Activated CD4-positive, CD25-positive, alpha-beta regulatory T cell treated with anti-CD3 and anti-CD28 coated beads, Interleukin-2, amount 50 U/mL, for 24 hours (primary cell): Measurements from ENCODE around the gene WWC1.

Source experiments
- ATAC-seq, 2 donors: fragments of 150-1000 bp; cut with Tn5 transposase; one replicate each; pipeline ENCODE4 v1.10.0; 2021; ENCODE audit warnings: mild to moderate bottlenecking in 1 of 2, moderate library complexity in 1 of 2

The WWC1 gene

DNA sequence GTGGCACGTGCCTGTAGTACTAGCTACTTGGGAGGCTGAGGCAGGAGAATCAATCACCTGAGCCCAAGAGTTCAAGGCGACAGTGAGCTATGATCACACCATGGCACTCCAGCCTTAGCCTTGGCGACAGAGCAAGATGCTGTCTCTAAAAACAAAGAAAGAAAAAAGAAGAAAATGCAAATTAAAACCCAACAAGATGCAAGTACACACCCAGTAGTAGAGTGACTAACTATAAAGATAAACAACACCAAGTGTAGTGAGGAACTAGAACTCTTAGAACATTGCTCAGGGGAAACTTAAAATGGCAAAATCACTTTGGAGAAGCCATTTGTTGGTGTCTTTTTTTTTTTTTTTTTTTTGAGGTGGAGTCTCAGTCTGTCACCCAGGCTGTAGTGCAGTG lies 160.1 kb downstream of the WWC1 start:
- ATAC-seq: no peak

DNA sequence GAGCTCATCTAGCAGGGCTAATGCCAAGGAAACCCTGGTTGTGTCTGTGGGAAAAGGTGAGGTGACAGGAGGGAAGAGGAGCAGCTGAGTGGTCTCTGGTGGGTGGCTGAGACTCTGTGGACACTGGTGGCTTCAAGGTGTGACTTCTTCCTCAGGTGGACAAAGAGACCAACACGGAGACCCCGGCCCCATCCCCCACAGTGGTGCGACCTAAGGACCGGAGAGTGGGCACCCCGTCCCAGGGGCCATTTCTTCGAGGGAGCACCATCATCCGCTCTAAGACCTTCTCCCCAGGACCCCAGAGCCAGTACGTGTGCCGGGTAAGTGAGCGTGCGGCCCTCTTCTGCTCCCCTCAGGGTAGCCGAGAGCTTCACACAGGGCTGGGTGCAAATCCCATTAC lies 163.8 kb downstream of the WWC1 start:
- ATAC-seq: no peak

DNA sequence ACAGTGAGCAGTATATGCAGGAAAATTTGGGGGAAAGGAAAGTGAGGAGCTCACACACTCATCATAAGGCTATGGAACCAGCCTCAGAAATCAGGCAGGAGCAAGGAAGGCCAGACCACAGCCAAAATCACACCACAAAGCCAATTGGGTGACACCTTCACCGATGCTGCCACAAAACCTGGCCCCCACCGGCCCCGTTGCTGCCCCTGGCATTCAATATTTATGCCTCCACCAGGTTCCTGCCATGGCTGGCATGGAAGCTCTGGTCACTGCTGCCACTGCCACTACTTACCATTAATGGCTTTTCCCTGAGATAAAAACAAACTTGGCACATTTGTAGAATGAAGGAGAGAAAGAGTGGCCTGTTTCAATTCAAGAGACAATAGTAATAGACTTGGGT lies 166.1 kb downstream of the WWC1 start:
- ATAC-seq: no peak

DNA sequence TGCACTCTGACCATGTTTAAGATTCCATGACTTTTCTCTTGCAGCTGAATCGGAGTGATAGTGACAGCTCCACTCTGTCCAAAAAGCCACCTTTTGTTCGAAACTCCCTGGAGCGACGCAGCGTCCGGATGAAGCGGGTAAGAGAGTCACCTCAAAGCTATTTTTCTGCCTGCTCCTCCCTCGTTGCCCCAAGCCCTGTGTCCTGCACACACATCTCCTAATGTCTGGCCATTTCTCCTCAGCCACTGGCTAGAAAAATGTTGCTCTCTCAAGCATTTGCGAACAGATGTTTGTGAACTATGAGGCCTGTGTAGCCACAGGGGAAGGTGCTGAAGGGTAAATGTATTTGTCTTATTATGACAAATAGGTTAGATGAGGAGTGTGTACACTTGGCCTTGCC lies 169.2 kb downstream of the WWC1 start:
- no peak for ATAC-seq

DNA sequence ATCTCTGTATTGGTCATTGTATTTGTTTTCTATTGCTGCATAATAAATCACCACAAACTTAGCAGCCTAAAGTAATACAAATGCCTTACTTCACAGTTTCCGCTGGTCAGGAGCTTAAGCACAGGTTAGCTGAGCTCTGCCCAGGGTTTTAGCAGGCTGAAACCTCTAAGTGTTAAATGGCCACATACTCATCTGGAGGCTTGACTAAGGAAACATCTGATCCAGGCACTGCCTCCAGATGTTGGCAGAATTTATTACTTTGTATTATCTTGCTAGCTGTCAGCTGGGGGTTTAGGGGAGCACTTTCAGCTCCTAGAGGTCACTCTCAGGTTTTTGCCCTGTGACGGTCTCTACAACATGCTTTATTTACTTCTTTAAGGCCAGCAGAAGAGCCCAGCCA lies 171.6 kb downstream of the WWC1 start:
- no peak for ATAC-seq

DNA sequence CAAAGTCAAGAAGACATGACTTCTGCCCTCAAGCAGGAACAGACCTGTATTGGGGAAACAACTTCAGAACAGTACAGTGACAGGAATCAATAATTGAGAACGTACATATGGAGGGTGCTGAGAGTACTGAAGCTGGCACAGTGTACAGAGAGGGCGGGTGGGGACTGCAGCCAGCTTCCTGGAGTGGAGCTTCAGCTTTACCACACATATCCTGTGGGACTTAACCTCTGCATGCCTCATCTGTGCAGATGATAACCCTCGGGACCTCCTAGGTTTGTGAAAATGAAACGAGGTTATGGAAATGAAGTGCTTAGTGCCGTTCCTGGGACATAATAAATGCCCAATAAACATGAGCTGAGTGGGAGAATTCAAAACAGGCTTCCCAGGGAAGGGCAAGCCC lies 172.8 kb downstream of the WWC1 start:
- no peak for ATAC-seq

DNA sequence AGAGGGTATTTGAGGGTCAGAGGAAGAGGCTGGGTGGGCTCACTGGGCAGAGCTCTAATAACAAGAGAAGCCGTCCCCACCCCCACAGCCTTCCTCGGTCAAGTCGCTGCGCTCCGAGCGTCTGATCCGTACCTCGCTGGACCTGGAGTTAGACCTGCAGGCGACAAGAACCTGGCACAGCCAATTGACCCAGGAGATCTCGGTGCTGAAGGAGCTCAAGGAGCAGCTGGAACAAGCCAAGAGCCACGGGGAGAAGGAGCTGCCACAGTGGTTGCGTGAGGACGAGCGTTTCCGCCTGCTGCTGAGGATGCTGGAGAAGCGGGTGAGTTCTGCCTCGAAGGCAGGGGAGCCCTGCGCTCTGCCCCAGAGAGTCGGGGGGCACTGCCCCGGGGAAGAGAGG lies 173.2 kb downstream of the WWC1 start:
- no peak for ATAC-seq

DNA sequence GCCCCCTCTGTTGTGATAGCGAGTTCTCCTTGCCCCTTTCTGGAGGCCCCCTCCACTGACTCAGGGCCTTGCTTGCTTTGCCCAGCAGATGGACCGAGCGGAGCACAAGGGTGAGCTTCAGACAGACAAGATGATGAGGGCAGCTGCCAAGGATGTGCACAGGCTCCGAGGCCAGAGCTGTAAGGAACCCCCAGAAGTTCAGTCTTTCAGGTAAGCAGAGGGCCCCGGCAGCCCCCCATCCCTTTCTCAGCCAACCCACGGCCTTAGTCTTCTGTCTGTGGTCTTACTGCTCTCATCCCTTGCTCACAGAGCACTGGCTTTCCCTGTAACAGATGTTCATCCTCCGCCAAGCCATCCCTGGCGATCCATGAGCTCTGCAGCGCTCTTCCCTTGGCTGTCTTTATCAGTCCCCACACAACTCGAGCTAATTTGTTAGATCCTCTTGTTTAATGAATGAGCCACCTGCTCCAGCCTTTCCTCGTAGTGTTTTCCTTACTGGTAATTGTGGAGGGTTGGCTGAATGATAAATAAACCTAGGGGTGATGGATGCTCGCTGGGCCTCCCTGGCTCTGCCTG lies 176.4 kb downstream of the WWC1 start:
- ATAC-seq: no peak

DNA sequence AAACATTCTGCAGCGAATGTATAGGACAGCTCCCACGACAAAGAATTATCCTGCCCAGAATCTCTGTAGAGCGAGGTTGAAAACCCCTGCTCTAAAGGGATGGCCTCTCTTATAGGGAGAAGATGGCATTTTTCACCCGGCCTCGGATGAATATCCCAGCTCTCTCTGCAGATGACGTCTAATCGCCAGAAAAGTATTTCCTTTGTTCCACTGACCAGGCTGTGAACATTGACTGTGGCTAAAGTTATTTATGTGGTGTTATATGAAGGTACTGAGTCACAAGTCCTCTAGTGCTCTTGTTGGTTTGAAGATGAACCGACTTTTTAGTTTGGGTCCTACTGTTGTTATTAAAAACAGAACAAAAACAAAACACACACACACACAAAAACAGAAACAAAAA lies 177.4 kb downstream of the WWC1 start:
- no peak for ATAC-seq

DNA sequence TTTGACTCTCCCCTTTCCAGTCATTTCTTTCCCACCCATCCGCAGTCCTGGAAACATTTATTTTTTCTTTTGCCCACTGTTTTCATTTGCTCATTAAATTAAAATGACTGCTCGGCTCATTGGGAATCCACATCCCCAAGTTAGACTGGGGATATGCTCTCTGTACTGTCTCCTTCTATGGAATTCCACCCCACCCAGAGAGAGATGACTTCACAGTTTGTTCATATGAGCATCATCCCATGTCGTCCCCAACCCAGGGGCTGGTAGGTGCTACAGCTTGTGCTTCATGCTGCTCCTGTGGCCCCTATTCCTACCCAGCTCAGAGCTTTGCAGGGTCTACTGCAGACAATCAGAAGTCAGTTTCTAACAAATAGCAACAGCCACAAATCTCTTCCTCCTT lies 178.4 kb downstream of the WWC1 start:
- no peak for ATAC-seq

DNA sequence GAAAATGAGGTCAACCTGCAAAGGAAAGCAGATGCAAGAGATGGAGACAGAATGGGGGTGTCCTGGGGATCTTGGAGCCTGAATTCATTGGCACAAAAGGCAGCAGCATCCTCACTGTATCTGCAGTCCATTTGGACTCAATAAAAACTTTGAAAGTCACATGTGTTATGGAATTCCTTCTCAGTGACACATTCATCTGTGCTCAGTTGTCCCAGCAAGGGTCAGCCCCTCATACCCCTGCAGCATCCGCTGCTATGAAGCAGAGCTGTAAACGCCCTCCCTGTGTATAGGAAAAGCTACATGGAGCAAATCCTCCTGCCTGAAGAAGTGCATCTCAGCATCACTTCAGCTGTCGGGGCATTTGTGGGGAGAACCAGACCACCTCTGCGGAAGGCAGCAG lies 180.3 kb downstream of the WWC1 start:
- ATAC-seq: no peak

DNA sequence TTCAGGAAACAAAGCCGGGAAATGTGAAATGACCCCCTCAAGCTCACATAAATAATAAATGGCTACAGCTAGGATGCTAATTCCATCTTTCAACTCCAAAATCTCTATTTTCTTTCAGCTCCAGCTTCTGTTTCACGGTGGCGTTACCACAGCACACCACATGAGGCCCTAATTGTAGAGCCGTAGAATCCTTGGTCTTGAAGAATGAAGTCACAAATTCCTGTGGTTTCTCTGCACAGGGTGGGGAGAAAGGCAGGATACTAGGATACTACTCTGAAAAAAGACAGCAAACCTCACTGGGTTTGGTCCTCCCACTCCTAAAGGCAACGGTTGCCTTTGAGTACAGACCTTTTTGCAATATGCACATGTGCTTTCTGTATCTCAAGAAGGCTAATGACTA lies 180.9 kb downstream of the WWC1 start:
- no peak for ATAC-seq

DNA sequence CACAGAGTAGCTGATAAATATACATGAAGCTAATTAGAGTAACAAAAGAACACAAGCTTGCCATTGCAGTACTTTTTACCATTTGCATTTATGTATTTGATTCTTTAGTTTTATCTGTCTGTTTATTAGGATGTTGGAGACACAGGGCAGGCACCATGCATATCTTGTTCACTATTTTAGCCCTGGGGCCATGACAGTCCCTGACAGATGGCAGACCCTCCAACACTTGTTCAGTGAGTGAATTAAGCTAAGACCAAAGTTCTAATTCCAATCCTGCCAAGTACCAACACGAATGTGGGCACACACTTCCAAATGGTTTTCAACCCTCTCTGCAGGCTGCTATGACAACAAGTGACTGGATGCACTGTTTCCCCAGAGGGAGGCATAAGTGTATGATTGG lies 182.9 kb downstream of the WWC1 start:
- no peak for ATAC-seq

DNA sequence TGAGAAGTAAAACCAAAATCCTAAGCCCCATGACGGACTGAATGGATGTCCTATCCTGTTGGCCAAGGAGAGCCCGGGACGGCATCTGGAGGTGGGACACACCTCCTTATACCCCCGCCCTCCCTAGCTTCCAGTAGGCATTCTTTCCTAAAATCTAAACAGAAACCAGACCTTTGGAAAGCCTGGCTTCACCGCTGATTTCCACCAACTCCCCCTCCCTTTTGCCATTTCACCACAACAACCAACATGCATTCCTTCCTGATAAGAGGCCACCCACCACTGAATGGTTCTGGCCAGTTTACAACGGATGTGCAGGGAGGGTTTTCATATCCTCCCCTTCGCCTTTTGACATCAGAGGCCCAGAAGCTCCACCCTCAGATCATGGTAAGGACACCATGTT lies 185.6 kb downstream of the WWC1 start:
- no peak for ATAC-seq

DNA sequence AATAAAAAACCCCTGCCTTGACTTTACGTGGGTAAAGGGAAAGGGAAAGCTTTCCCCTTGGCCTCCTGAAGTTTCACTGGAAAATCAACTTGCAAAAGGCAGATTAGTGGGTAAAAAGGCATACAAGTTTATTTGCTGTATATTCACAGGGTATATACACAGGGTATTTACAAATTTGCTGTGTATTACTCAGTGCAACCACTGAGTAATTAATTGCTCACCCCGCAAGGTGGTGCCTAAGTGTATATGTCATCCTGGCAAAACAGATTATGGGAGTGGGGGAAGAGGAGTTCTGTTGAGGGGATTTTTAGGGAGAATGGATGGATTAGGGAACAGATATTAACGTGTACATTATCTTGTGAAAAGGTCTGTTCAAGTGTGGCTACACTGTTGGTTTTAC lies 187.7 kb downstream of the WWC1 start:
- no peak for ATAC-seq

DNA sequence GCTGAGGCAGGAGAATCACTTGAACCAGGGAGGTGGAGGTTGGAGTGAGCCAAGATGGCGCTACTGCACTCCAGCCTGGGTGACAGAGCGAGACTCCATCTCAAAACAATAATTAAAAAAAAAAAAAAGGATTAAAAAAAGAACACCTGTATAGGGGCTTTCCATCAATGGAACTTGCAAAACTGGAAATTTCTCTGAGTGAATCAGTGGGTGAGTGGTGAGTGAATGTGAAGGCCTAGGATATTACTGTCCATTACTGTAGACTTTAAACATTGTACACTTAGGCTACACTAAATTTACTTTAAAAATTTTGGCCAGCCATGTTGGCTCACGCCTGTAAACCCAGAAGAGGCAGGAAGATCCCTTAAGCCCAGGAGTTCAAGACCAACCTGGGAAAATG lies 189.2 kb downstream of the WWC1 start:
- ATAC-seq: no peak

DNA sequence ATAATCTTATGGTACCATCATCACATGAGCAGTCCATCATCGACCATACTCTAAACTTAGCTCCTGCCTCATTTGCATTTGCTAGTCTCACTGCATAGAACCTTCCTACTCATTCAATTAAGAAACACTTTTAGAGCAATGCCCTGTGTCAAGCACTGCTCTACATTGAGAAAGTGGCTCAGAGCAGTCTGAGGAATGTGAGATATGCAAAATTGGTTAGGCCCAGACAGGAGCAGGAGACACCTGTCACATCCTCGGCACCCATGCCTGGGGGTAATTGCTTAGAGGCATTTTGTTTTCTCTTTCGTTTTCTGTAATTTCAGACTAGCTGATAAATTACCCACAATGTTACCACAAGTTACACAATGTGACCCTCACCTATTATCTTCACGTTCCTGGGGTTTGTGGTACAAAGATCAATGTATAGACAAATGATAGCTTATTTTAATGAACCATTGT lies 189.9 kb downstream of the WWC1 start:
- peak; percentile 6 to 23 for ATAC-seq

DNA sequence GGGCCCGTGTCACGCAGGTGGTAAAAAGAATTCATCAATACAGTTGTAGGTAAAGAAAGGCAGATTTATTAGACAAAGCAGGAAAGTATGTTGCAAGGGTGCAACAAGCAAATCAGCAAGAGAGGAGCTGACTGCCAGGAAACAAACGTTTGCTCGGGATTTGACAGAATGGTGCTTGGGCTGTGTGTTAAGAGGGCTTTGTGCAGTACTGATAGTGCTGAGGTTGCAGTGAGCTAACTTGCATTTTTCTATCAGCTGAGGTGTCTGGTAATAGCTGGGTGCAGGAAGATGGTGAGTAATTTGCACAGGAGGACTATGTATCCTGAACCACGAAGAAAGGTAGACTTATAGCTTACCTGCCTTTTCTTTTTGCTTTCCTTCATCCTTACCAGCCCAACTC lies 190.9 kb downstream of the WWC1 start:
- no peak for ATAC-seq

DNA sequence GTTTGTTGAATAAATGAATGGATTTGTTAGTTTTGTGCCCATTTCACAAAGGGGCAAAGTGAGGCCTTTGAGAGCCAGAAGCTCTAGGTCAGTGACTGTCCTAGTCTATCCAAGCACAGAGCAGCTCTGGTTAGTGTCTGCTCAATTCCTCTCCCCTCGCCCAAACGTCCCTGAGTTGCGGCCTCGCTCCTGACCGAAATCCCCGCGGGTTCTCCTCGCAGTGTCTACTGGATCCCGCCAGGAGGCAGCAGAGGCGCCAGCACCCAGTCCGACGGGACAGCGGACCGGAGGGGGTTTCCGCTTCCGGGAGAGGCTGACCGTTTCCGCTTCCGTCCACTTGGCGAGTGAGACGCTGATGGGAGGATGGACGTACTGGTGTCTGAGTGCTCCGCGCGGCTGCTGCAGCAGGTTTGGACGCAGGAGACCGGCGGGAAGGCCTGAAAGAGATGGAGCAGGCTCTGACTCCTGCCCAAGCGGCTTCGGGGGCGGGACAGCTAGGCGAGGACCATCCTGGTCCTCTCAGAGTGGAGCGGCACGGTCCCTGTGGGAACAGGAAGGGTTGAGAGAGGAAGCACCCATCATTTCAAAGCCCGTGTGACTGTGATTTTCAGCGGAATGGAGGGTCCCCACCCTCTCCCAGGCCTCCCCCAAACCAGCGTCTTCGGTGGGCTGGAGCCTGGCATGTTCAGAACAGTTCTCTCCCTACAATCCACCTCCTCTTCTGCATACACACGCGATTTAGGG lies 194.9 kb downstream of the WWC1 start, which contains the start of gene RARS1:
TSS of gene RARS1 (plus strand) at position 336 of the 744 bp plus-strand sequence. CDS start at position 364, 28 bp downstream.
- ATAC-seq: peak; percentile 93 to 95

DNA sequence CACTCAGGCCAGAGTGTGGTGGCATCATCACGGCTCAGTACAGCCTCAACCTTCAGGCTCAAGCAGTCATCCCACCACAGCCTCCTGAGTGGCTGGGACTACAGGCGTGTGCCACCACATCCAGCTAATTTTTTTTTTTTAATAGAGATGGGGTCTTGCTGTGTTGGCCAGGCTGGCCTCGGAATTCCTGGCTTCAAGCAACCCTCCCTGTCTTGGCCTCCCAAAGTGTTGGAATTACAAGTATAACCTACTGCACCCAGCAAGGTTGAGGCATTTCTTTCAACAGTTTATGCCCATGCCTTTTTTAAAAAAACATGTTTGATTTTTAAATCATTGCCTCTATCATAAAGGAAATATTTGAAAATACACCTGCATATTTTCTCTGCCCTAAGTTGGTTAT lies 197.6 kb downstream of the WWC1 start:
- no peak for ATAC-seq

DNA sequence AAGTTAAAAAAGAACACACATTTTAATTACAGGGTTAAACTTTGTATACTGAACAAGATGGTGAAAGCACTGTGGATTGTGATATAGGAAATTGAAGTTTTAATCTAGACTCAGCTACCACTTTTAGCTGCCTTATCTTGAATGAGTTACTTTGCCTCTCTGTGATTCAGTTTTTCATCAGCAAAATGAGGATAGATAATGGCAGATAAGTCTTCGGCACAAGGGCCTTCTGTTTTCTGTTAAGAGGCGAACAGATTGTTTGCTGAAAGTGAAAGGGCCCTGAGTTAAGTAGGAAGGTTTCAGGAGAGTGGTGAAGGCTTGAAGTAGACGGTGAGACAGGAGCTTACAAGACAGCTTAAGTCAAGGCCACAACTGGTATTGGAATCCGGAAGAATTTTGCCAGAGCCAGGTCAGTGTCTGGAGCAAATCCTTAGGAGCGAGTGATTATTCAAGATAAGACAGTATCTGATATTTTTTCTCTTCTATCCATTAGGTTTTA lies 202.7 kb downstream of the WWC1 start:
- ATAC-seq: no peak

DNA sequence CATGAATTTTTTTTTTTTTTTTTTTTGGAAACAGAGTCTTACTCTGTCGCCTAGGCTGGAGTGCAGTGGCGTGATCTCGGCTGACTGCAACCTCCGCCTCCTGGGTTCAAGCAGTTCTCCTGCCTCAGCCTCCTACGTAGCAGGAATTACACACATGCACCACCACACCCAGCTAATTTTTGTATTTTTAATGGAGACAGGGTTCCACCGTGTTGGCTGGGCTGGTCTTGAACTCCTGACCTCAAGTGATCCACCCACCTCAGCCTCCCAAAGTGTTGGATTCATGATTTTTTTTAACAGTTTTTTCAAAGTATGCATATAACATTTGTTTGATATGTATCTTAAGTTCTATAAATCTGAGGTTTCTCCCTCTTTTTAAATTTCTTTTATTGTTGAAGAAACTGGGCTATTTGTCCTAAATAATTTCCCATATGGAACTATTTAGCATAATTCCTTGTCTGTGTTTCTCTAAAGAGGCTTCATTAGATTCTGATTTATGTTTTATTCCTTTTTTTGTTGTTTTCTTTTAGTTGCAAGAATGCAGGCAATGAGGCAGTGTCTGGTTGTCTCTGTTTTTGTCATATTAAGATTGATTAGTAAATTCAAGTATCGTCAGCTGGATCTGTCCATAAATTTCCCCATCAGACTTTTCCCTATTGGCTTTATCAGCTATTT lies 211.3 kb downstream of the WWC1 start:
- no peak for ATAC-seq

DNA sequence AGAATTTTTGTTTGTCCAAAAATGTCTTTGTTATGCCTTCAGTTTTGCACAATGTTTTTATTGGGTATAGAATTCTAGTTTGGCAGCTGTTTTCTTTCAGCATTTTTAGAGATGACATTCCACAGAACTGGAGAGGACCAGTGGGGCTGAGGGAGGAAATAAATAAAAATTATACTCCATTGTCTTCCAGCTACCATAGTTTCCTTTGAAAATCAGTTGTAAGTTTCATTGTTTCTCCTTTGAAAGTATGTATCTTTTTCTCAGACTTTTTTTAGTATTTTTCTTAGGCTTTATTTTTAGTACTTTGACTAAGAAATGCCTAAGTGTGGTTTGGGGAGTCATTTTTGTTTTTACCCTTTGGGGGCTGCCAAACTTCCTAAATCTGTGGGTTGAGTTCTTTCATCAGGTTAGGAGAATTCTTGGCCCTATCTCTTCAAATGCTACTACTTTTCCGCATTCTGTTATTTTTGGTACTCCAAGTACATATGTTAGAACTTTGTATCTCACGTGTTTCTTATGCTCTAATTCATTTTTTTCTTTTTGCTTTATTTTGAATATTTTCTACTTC lies 222.5 kb downstream of the WWC1 start:
- no peak for ATAC-seq
